HS-27A (cell line): ENCODE measurements around the gene LMAN1.

Experiments used
- DNase-seq: peaks from one replicate; pipeline ENCODE4 v3.0.0-alpha.2; 2012; ENCODE audit warnings: low read depth, missing footprints

The LMAN1 gene

DNA sequence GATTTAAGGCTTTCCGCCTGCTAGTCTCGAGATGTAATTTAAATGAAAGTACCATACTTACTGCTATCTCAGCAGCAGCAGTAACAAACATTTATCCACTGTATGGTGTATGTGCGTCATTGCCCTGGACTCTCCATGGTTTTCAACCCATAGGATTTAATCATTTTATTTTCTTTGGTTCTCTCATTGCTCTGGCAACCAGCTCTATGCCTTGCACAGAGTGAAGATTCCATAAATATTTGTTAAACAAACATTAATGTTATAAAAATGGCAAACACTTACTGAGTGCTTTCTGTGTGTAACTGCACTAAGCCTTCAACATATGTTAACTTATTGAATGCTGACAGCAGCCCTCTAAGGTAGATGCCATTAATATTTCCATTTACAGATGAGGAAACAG lies 1.3 kb upstream of the LMAN1 start:
- no peak for DNase-seq

DNA sequence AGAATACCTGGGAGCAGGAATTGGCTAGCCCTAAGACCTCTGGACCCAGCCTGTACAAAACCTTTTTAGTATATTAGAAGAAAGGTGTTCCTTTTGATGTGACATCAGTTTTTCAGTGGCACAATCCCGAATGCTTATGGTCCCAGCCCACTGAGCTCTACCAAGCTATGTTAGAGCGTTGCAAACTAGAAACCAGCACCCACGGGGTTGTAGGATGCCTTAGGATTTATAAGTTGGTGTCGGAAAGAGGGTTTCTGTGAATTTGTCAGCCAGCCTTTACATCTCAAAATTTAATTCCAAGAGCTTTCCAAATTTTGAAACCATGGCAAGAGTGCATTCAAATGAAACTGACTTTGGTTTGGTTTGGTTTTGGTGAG lies 499 bp upstream of the LMAN1 start:
- no peak for DNase-seq

DNA sequence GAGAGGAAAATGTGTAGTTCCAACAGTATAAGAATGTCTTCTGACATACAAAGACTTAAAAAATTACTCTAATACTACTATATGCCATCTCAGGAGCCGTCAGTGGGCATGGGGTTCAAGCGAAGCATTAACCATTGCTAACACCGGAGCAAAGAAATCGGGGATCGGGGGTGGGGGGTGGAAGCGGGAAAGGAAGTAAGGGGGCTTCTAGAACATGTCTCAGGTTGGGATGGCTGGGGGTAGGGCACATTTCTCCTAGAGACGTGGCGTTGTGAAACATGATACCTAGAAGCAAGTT lies 702 bp downstream of the LMAN1 start:
- DNase-seq = peak; percentile 14

DNA sequence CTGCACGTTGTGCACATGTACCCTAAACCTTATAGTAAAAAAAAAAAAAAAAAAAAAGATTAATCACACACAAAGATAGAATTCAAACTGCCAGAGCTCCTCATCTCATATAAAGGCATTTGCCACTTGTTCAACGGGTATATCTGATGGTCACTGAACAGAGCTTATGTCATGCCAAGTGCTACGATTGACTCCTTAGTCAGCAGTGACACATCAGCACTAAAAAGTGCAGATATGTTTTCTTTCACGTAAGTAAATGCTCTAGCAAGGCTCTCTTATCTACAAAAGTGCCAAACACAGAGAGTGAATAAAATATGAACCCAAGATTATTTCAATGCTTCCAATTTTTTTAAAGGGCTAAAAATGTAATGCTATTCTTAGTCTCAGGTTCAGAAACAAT lies 1.1 kb downstream of the LMAN1 start:
- DNase-seq = peak; percentile 50

DNA sequence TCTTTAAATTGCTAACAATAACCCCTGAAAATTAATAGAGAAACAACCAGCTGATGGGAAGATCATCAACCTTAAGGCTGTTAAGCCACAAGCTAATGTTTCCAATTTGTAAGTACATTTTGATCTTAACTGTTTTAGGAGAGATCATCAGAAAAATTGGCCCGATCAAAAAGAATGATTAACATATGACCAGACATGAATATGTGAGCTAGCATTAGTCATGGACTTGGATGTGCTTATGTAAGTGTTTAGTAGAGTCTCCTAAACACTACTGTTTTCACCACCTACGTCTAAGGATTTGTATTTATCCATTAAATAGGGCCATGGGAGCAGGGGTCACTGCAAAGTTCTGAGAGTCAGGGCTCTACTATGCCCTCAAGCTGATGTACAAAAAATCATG lies 4.3 kb downstream of the LMAN1 start:
- no peak for DNase-seq

DNA sequence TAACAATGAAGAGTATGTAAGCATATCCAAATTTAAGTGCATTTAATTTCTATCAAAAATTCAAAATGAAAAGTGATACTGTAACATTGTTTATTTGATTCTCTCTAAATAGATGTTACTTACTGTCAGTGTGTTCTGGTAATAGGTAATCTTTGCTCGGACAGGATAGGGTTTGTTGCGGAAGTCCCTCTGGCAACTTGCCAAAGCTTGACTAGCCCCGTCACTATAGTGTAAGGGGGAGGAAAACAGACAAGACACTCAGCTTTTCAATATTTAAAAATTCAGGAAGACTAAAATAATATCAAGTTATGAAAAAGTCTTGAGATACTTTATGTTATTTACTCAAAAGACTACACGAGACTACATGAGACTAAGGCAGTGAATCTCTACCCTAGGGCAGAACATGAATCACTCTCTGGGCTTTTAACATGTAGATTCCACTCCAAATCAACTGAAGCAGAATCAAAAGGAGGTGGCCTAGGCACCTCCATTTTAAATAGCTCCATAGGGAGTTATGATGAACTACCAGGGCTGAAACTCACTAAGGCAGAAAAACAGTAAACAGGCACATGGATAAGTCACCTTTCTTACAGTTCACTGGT lies 5.9 kb downstream of the LMAN1 start:
- no peak for DNase-seq

DNA sequence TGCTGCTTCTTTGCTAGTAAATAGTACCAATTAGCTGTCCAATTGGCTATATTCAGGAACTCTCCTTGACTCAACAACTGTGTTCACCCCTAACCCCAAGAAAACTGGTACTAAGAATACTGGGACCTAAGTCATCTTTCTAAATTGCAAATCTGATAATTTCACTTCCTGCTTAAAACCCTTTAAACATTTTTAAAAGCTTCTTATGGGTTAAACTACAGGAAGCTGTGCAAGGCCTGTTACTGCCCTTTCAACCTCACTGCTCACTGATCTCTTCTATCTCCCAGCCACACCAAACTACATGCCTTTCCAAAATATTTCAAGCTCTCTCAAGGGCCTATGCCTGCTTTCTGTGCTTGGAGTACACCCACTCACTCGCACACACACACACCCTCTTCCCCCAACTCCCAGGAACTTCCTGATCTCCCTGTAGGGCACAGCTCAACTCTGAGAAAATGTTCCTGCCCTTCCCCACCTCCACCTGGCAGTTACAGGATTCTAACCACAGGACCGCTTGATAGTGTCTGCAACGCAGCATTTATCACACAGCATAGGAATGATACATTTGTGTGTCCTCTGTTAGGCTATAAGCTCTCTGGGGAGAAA lies 6.7 kb downstream of the LMAN1 start:
- DNase-seq = no peak

DNA sequence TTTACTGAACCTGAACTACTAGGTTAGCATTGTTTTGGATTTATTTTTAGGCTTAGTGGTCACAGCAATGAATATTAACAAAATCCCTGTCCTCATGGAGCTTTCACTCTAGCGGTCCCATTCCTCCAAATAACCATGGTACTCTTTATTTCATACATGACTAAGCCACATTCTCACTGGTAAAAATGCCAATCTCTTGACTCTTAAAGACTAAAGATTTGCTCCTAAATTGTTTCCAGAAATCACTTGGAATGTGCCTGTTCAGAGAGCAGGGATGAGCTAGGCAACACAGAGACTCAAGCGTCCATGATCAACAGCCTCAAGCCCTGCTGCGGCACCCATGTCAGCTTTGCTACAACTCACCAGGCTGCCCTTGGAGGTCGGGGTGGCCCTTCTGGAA lies 13.5 kb downstream of the LMAN1 start:
- DNase-seq = no peak

DNA sequence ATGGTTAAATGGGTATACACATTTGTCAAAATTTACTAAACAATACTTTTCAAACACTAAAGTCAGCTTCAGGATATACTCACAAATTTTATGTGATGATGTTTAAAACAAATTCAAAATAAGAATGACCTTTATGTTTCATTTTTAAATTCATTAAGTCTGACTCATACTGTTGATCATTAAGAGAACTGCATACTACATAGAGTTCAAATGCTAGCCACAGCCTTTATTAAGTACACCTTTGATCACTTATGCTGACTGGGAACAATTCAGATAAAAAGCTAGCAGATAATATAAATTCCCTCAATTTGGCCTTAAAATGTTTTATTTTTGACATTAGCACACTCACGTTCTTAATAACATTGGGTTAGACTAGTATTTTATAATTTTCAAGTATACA lies 14.1 kb downstream of the LMAN1 start:
- no peak for DNase-seq

DNA sequence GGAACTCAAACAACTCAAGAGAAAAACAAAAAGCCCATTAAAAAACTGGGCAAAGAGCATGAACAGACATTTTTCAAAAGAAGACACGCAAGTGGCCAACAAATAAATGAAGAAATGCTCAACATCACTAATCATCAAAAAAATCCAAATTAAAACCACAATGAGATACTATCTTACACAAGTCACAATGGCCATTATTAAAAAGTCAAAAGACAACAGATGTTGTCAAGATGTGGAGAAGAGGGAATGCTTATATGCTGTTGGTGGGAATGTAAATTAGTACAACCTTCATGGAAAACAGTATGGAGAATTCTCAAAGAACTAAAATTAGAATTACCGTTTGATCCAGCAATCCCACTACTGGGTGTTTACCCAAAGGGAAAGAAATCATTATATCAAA lies 15.1 kb downstream of the LMAN1 start:
- DNase-seq = no peak

DNA sequence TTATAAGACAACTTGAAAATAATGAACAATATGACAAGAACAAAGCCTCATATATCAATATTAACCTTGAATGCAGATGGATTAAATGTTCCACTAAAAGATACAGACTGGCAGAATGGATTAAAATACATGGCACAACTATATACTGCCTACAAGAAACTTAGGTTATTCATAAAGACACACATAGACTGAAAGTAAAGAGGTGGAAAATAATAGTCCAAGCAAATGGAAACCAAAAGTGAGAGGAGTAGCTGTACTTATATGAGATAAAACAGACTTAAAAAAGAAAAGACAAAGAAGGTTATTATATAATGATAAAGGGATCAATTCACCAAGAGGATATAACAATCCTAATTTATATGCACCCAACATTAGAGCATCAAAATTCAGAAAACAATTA lies 18.2 kb downstream of the LMAN1 start:
- no peak for DNase-seq

DNA sequence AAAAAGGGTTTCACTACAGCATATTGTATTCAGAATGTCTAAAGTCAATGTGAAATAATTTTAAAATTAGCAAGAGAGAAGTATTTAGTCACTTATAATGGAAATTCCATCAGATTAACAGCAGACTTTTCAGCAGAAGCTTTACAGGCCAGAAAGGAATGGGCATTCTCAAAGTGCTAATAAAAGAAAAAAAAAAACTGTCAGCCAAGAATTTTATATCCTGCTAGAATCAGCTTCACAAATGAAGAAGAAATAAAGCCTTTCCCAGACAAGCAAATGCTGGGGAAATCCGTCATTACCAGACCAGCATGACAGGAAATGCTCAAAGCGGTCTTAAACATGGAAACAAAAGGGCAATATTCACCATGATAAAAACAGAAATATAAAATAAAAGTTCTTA lies 18.8 kb downstream of the LMAN1 start:
- DNase-seq = no peak

DNA sequence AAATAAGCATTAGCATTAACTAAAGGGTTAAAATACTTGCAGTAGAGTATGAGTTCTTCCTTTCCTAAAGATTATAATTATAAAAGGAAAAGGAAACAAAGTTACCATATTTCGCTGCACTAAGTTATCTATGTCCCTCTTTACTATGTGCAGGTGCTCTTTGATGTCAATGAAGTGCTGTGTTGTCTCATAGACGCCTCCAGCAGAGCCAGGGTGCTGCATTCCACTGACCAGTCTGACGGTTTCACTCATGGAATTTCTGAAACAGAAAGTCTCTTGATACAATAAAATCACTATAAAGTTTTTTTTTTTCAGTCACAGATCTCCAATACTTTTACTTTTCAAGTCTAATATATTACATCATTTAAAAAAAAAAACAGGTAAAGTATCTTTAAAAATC lies 26.1 kb downstream of the LMAN1 start:
- DNase-seq = no peak

DNA sequence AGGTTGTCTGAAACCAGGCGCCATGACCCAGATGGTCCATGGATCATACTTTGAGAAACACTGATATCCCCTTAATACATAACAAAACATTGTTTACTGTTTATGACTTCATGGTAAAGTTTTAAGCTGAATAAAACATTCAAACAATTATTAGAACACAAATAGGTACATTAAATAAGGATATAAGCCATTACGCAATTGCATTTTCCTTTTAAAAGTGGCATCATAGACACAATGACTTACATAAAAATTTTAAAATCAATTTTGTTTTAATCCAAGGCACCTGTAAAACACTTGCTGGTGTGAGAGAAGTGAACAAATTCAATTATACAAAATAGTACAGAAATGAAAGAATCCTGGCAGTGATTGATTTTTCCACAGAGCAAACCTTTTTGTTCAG lies 30.4 kb downstream of the LMAN1 start:
- DNase-seq = no peak

DNA sequence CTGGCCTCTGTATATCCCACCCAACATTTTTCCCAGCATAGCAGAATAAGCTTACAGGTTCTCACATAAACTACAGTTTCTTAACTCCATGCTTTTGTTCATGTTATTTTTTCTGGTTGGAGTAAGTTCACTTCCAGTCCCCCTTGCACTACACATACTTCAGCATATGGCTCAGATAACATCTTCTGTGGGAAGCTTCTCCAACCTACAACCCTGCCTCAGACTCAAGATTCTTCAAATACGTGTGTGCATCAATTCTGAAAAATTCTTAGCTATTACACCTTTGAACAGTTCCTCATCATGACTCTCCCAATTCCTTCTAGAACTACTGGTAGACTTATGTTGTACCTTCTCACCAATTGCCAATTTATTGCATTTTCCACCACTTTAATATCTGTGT lies 33.1 kb downstream of the LMAN1 start:
- DNase-seq = no peak

DNA sequence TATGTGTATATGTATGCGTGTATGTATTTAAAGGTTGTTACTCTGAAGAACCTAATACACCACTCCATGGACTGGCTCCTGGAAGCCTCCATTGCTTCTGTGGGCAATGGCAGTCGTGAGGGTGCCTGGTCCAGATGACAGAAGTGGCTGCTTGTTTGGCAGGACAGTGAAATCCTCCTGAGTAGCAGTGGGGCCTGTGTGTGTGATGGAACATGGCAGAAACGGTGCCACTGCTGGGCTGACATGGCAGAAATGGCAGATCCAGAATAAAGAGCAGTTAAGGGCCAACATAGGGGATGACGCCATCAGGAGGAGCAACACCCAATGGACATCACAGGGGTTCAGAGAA lies 34.5 kb downstream of the LMAN1 start:
- DNase-seq = no peak

DNA sequence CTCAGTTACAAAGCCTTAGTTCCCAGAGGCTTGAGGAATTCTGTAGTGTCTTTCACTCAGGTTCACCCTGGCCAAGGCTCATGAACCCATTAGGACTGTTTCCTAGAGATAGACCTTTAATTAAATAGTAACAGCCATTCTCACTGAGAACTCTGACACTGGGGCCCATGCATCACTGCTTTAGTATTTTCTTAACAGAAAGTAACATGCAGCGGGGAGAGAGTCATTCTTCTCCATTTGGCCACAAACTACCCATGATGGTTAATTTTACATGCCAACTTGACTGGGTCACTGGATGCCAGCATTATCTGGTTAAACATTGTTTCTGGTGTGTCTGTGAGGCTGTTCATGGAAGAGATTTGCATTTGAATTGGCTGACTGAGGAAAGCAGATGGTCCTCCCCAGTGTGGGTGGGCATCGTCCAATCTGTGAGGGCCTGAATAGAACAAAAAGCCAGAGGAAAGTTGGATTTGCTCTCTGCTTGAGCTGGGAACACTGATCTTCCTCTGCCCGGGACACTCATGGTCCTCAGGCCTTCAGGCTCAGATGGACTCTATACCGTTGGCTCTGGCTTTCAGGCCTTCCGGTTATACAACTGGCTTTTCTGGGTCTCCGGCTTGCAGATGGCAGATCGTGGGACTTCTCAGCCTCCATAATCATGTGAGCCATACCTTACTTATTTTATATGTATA lies 35.0 kb downstream of the LMAN1 start:
- peak; percentile 11 for DNase-seq

DNA sequence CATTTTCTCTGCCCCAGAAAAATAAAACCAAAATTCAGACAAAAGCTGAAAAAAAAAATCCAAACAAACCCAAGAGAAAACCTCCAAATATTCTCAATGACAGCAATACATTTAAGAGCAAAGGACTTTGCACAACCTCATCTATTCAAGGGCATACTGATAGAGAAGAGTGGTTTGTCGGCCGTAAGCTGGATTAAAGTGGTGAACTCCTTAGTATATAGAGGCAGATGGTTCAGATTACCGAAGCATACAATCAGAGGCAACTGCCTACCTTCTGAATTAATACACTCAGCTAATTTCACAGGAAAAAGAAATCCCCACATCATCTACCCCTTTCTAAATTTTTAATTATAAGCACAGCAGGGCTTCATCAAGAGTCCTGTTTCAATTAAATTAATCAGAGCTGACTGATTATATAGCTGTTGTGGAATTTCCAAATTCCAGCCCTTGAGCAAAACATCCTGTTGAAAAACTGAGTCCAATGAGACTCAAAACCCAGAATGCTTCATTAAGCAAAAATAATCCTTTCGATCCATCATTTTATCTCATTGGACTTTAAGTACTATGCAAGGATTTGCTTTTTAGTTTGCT lies 40.5 kb downstream of the LMAN1 start, which contains the start of gene CPLX4:
TSS of gene CPLX4 (minus strand) at position 190 of the 591 bp plus-strand sequence. CDS start at position 3, 187 bp downstream.
- DNase-seq = no peak

DNA sequence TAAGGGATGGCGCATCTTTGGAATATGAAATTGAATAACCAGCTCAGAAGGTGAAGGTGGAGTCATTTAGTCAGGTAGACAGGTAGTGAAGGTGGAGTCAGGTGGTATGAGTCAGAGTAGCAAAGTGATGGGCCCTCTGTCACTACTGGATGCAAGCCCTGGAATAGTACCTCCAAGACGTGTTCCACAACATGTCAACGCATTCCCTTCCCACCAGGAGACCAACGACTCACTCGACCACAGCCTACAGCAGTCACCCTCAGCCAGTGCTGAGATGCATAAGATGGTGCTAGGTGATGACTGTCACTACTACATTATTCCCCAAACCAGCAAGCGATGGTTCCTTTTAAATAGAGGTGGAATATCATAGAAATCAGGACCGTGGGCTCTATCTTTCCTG lies 47.4 kb downstream of the LMAN1 start:
- no peak for DNase-seq

DNA sequence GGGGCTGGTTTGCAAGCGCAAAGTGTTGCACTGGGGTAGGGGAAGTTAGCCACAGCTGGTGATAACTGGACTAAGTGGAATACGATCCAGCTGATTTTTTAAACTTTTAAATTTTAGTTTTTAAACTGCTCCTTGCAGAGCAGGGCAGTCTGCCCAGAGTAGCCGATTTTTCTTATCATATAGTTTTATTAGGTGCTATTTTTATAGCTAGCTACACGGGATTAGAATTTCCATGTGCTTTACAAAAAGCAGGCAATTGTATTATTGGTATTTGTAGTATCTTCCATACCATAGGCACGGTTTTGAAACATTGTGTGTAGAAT lies 50.2 kb downstream of the LMAN1 start:
- no peak for DNase-seq

DNA sequence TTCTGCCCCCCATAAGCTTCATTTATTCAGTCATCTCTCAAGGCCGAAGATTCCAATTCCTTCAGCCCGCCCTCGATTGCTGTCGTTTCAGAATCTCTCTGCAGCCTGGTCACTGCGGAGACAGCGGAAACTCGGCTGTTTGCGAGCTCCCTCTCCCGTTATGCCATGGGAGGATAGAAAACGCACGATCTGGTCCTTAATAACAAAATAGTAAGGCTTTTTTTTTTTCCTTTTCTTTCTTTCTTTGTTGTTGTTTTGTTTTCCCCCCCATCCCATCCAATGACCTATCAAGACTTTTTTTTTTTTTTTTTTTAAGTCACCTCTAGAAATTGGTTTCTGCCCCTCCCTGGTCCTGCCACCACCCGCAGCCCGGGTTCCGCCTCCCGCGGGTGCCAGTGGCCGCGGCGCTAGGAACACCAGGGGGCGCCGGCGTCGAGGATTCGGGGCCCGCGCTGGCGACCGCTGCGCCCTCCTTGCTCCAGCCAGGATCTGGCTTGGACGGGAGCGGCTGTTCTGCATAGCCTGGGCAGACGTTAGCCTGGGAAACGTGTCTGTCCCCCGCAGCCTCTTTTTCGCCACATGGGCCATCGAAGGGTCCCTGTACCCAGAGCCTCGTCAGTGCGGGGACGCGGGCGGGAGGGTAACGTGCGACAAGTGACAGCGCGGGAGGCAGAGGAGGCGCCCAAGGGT lies 50.7 kb downstream of the LMAN1 start:
- peak; percentile 15 for DNase-seq

DNA sequence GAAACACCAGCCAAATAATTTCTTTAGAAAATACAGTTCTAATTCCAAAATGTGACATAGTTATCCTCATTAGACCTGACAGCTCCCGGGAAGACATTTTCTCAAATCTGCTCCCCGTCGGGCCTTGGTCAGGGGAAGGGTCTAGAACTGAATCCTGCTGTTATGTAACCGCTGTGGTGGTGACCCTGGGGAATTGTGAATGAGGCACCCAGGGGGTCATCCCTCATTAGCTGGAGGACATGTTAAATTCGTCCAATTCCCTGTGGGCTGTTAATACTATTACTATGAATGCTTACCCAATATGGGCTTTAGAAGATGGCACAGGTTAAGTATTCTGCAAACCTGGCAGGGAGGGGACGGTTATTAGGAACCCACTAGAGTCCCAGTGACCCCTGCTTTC lies 52.4 kb downstream of the LMAN1 start:
- no peak for DNase-seq

DNA sequence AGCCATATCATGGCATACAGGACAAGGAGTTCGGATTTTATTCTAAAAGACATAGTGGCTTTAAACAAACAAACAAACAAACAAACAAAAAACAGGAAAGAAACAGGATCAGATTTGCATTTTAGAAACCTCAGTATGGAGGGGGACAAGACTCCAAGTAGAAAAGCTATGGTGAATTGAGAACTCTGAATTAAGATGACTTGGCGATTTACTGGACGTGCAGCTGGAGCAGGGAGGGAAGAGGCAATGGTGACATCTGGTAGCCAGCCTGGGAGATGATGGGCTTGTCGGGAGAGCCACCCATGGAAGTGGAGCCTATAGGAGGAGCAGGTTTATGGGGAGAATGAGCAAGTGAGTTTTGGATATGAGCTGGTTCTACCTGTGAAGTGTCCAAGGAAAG lies 53.8 kb downstream of the LMAN1 start:
- no peak for DNase-seq
